Ishikawa (cell line): ENCODE measurements around the gene COMT.

Experiments used
- CEBPB ChIP-seq: IDR thresholded peaks from 2 replicates; pipeline ENCODE4 v1.6.1; 2012
- CREB1 ChIP-seq: IDR thresholded peaks from 2 replicates; pipeline ENCODE4 v1.6.1; 2012; ENCODE audit warnings: low read depth
- EGR1 ChIP-seq: IDR thresholded peaks from 2 replicates; pipeline ENCODE4 v1.6.1; 2012
- EP300 ChIP-seq: IDR thresholded peaks from 2 replicates; pipeline ENCODE4 v1.6.1; 2012; ENCODE audit warnings: borderline replicate concordance
- FOXM1 ChIP-seq: IDR thresholded peaks from 2 replicates; pipeline ENCODE4 v1.6.1; 2012; ENCODE audit warnings: low read depth, borderline replicate concordance
- NFIC ChIP-seq: IDR thresholded peaks from 2 replicates; pipeline ENCODE4 v1.6.1; 2012
- RAD21 ChIP-seq: IDR thresholded peaks from 2 replicates; pipeline ENCODE4 v1.6.1; 2012; ENCODE audit warnings: low read depth
- TAF1 ChIP-seq: IDR thresholded peaks from 2 replicates; pipeline ENCODE4 v1.6.1; 2012; ENCODE audit warnings: low read depth, mild to moderate bottlenecking
- TCF12 ChIP-seq: IDR thresholded peaks from 2 replicates; pipeline ENCODE4 v1.6.1; 2012; ENCODE audit warnings: low read depth
- TEAD4 ChIP-seq: IDR thresholded peaks from 2 replicates; pipeline ENCODE4 v1.6.1; 2012
- YY1 ChIP-seq: IDR thresholded peaks from 2 replicates; pipeline ENCODE4 v1.6.1; 2012; ENCODE audit warnings: low read depth
- ZBTB7A ChIP-seq: IDR thresholded peaks from 2 replicates; pipeline ENCODE4 v1.6.1; 2012; ENCODE audit warnings: low read depth
- TF ChIP-seq, protein P1 (sequence below): IDR thresholded peaks from 2 replicates; pipeline ENCODE4 v1.6.1; 2012; ENCODE audit warnings: low read depth, mild to moderate bottlenecking
- TF ChIP-seq, protein P2 (sequence below): IDR thresholded peaks from 2 replicates; pipeline ENCODE4 v1.6.1; 2012
- TF ChIP-seq, protein P3 (sequence below): IDR thresholded peaks from 2 replicates; pipeline ENCODE4 v1.6.1; 2012

COMT gene

DNA sequence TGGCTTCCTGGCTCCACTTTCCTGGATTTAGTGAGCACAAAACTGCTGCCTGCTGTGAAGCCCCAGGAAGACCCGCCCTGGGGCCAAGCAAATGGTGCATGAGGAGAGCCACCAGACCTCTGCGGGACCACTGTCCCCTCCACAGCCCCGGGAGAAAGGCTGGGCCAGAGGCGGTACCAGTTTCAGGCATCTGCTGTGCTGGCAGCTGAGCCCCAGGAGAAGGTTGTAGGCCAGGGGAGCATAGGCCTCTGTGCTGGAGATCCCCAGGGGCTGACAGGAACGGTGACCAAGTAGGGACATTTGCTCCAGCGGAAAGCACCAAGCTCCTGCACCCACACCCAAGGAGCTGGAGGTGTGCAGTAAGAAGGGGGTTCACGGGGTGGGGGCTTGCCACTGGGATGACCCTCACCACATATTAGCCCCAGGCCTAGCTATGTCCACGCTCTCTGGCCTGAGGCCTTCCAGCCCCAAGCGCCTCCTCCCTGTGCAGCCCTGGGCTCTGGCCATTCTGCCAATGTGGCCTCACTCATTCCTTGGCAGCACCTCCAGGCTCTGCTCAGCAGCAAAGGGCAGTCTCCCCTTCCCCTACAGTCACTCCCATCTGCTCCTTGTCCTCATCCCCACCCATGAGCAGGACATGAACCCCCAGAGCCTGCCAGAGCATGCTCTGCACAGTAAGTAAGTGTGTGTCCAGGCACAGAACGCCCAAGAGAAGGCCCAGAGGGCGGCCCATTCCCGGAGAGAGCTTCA, 24.0 kb upstream of the COMT start:
- TF ChIP-seq, protein P1, sequence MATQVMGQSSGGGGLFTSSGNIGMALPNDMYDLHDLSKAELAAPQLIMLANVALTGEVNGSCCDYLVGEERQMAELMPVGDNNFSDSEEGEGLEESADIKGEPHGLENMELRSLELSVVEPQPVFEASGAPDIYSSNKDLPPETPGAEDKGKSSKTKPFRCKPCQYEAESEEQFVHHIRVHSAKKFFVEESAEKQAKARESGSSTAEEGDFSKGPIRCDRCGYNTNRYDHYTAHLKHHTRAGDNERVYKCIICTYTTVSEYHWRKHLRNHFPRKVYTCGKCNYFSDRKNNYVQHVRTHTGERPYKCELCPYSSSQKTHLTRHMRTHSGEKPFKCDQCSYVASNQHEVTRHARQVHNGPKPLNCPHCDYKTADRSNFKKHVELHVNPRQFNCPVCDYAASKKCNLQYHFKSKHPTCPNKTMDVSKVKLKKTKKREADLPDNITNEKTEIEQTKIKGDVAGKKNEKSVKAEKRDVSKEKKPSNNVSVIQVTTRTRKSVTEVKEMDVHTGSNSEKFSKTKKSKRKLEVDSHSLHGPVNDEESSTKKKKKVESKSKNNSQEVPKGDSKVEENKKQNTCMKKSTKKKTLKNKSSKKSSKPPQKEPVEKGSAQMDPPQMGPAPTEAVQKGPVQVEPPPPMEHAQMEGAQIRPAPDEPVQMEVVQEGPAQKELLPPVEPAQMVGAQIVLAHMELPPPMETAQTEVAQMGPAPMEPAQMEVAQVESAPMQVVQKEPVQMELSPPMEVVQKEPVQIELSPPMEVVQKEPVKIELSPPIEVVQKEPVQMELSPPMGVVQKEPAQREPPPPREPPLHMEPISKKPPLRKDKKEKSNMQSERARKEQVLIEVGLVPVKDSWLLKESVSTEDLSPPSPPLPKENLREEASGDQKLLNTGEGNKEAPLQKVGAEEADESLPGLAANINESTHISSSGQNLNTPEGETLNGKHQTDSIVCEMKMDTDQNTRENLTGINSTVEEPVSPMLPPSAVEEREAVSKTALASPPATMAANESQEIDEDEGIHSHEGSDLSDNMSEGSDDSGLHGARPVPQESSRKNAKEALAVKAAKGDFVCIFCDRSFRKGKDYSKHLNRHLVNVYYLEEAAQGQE, result no peak
- TF ChIP-seq ZBTB7A (no peak), YY1 (no peak), TCF12 (no peak), EGR1 (no peak), RAD21 (no peak), EP300 (no peak), CEBPB (no peak), TEAD4 (no peak), TAF1 (no peak), NFIC (no peak), FOXM1 (no peak), CREB1 (no peak)
- TF ChIP-seq, protein P2, sequence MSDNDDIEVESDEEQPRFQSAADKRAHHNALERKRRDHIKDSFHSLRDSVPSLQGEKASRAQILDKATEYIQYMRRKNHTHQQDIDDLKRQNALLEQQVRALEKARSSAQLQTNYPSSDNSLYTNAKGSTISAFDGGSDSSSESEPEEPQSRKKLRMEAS, result no peak
- TF ChIP-seq, protein P3, sequence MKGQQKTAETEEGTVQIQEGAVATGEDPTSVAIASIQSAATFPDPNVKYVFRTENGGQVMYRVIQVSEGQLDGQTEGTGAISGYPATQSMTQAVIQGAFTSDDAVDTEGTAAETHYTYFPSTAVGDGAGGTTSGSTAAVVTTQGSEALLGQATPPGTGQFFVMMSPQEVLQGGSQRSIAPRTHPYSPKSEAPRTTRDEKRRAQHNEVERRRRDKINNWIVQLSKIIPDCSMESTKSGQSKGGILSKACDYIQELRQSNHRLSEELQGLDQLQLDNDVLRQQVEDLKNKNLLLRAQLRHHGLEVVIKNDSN, result no peak

DNA sequence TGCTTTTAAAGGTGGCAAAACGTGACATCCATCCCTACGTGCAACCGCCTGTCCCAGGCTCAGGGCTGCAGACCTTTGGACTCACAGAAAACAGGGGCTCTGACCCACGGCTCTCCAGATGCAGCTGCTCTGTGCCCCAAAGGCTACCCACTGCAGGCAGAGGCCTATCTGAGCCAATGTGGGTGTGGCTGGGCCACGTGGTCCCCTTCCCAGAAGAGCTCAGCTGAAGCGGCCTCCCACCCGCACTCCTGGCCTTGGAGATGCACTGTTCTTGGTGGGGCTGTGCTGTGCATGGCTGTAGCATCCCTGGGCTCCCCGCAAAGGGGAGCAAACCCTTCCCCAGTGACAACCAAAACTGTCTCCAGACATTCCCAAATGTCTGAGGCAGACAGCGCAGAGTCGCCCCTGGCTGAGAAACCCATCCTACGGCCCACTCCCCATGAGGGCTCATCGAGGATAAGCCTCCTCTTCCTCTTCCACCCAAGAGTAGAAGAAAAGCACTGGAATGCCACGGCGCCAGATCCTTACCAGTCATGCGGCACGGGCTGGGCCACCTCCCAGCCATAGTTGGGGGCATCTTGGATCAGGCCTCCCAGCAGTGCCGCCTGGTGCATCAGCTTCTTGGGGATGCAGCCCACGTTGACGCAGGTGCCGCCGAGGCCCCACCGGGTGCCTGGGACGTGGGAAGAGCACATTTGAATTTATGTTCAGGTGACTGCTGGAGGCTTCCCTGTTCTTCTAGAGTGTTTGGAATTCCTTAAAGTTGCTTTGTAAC, 23.1 kb upstream of the COMT start:
- TF ChIP-seq, protein P3, result peak; percentile 74
- TF ChIP-seq CEBPB, result no peak

DNA sequence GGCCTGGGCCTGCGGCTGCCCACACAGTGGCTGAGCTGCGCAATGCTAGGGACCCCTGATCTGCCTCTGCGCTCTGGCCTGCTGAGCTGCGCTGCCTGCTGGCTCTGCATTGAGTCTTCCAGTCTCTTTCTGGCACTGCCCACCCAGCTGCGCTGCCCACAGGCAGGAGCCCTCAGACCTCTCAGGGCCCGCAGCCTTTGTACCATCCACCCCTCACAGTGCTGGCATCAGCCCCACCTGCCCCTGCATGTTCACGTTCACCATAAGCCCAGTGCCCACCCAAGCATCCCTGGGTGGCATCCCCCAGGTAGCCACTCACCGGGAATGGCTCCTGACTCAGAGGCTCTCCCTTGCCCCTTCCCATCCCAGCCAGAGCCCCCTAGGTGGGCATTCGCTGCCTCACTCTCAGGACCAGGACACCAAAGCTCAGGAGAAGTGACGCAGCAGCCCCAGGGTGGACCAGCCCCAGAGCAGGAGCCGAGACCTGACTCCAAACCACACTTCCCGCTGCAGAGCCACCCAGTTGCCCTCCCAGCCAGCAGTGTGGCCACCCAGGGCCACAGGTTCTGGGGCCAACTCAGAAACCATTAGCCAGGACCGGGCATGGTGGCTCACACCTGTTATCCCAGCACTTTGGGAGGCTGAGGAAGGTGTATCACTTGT, 21.7 kb upstream of the COMT start:
- TF ChIP-seq ZBTB7A, result no peak

DNA sequence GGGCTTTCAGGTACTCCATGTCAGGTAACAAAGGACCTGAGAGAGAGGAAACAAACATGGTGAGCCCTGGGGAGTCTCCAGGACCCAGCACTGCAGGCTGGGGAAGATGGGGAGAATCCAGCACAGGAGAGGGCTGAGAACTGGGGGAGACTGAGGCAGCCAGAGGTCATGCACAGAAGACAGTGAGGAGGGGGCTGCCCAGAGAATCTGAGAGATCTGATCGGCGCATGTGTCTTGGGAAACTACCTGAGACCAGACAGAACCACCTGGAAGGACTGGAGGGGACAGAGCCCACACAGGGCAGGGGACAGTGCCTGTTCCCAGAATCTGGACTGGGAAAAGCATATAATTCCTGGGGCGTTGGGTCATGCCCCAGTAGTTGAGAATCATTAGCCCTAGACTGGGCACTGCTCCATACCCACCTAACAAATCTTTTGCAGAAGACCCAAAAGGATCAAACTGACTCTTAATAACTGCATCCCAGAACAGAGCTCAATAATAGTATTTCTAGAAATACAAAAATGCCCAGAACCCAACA, 20.0 kb upstream of the COMT start:
- TF ChIP-seq CREB1, result no peak
- TF ChIP-seq, protein P3, result no peak
- TF ChIP-seq NFIC, result no peak

DNA sequence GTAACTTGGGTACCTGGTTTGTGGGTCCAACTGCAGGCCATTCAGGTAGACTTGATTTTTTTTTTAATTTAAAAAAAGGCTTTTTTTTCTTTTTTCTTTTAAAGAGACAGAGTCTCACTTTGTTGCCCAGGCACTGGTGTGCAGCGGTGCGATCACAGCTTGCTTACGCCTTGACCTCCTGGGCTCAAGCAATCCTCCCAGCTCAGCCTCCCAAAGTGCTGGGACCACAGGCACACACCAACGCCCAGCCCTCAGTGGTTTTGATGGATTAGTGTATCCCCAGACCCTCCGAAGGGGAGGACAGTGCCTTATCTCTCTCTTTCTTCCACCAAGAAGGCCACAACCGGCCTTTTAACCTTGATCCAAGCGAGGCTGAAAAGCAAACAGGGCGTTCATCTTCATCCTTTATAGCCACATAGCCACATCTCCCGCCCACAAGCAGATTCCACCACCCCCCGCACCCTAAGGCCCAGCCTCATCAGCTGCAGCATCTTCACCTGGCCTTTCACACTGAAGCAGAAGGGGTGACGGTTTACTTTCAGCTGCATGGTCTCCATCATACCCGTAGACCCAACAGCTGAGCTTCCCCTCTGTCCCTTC, 17.6 kb upstream of the COMT start:
- TF ChIP-seq TCF12, result no peak
- TF ChIP-seq TEAD4, result no peak
- TF ChIP-seq EP300, result no peak
- no peak for TF ChIP-seq CREB1
- TF ChIP-seq, protein P1, result no peak
- TF ChIP-seq NFIC, result no peak
- TF ChIP-seq EGR1, result no peak
- no peak for TF ChIP-seq ZBTB7A
- no peak for TF ChIP-seq RAD21
- no peak for TF ChIP-seq YY1
- TF ChIP-seq, protein P2, result no peak
- no peak for TF ChIP-seq TAF1
- TF ChIP-seq FOXM1, result no peak
